ENCODE measurements around the gene PAOX.
A peak's percentile ranks its signal among the peaks of the same experiment; 100 is the strongest.

Gene PAOX

DNA sequence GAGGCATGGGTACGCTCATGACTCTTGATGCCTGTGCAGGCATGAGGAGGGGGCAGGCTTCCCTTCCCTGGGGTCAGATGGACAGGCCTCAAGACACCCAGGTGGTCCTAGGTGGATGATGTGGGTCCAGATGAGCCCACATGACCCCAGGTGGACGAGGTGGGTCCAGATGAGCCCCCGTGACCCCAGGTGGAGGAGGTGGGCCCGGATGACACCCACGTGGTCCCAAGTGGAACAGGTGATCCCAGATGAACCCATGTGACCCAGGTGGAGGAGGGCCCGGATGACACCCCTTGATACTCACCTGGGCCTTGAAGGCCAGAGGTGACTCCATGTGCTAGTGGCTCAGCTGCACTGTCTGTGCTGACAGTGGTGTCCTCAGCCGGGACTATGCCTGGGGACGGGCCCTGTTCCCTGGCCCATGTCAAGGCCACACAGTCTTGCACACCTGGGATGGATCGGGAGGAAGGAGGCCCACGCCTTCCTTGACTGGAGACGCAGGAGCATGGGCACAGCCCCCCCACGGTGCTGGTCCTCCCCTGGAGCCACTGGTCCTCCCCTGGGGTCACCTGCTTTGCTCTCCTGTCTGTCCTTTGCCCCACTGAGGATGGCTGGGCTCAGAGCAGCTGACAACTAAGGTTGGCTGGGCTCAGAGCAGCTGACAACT lies 28.6 kb upstream of the PAOX start:
- DNase-seq (ENCODE audit: low spot score) = no peak

DNA sequence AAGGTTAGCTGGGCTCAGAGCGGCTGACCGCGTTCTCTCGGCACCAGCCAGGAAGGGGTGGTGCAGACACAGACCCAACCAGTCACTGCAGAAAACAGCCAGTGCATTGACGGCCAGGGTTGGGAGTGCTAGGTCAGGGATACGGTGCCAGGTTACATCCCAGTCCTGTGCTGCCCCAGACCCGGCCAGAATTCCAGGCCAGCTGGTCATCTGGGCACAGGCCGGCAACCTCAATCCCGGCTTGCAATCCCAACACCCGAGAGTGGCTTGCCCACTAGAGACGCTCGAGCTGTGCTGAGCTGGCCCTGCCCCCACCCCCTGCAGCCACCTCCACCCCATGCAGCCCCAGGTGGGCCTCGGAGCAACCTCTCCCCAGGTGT lies 28.1 kb upstream of the PAOX start:
- no peak for DNase-seq (ENCODE audit: low spot score)

DNA sequence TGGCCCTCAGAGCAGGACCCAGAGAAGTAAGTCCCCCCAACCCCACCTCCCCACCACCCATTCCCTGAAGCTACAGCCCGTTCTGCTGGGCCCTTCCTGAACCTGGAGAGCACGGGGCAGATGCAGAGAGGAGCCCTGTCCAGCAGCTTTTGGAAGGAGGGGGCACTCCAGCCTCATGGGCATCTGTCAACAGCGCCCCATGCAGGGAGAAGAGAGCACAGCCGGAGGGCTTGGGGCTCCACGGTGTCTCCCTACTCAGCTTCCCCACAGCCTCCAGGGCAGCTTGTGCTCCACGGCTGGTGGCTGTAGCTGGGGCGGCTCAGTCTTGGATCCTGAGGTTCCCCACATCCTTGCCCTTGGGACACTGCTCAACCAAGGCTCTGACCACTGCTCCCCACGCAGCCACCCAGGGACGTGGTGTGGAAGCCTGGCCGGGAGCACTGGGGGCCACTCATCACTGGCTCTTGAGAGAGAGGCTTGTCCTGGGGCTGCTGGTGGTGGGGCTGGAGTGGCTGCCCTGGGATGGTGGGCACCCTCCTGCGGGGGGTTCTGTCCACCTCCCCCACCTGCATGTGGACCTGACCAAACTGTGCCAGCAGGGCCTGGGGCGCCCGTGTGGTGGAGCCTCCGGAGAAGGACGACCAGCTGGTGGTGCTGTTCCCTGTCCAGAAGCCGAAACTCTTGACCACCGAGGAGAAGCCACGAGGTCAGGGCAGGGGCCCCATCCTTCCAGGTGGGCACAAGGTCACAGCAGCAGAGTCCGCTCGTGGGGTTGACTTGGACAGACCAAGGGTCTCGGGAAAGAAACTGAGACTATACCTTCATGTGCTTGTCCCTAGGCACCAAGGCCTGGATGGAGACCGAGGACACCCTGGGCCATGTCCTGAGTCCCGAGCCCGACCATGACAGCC lies 27.4 kb upstream of the PAOX start:
- DNase-seq (ENCODE audit: low spot score) = no peak

DNA sequence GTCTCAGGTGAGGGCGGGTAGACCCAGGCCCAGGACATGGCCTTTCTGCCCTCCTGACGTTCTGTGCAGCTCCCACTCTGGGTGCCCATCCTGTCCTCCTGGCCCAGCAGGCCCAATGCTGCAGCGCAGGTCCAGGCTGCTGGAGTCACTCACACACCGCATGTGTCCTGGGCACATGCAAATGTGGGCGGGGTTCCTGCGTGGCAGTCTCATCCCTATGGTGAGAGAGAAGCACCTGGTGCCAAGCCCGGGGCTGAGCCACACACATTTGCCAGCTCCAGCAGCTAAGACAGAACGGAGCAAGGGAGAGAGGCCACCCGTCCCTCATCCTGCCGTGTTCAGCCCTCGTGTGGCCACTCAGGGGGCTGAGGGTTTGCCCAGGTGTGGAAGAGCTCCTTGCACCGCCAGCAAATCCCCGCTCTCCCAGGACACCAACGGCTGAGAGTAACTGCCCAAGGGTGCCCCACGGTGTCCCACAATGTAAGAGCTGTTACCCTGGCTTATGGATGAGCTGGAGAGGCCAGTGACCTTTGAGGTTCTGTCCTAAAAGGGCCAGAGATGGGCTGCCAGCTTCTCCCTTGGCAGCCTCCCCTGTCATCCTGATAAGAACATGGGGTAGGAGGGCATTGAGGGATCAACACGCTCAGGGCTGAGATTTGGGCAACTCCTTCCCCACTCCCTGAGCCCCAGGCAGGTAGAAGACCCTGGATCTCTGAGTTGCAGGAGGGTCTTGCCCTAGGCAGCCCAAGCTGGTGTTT lies 25.7 kb upstream of the PAOX start:
- DNase-seq (ENCODE audit: low spot score) = no peak

DNA sequence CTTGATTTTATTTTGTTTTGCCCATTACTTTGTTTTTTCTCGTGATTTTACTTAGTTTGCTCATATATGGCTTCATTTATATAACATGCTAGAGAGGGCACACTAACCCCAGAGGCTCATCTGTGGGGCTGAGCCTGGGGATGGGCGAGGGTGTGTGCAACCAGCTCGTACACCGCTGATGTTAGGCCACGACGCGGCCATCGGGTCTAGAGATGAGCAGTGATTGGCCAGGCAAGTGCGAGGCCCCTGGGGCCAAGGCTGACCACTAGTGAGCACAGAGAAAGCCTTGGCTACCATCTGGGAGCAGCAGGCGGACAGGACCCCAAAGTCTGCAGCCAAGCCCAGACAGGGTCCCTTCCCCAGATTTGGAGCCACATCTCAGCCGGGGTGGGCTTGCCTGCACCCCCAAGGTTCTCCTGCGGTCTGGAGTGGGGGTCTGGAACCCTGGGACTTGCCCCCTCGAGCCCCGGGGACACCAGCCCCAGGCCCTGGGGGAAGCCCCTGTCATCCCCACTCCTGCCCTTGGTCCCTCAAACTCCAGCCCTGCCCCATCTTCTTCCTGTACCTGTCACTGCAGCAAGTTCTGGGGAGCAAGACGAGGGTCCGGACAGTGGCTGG lies 25.0 kb upstream of the PAOX start:
- DNase-seq (ENCODE audit: low spot score) = no peak

DNA sequence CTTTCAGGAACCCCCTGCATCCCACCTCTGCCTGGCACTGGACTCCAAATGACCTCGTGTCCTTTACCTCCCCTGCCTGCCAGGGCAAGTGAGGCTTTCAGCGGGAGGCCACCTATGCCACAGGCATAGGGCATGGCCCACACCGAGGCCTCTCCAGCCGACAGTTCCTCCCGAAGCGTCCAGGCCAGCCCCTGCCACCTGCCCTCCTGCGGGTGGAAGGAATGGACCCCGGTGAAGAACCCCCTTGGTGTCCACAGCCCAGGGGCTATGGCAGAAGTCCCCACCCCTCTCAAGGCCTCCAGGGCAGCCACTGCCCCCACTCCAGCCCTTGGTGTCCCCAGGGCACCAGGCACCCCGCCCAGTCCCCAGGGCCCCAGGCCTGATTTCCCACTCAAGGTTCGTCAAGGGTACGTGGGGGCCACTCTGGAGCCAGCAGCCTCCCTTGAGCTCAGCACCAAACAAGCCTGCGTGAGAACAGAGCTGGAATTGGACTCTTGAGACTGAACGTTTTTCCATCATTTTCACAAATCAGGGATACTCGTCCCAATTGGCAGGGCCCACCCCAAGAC lies 24.3 kb upstream of the PAOX start:
- no peak for DNase-seq (ENCODE audit: low spot score)

DNA sequence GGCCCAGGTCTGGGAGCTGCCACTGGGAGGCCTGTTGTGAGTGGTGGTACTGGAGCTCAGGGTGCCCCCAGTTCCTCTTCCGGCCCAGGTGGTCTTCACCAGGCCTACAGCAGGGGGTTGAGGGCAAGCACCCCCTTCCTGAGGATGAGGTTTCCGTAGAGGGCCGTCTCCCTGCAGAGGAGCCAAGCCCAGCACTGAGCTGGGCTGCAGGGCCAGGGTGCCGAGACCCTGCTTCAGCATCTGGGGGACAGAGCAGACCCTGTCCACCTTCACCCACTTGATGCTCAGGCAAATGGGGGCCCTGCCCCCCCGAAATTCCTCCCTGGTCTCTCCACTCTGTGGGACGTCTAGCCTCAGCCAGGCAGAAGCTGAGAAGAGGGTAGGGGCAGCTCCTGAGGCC lies 23.8 kb upstream of the PAOX start:
- no peak for DNase-seq (ENCODE audit: low spot score)

DNA sequence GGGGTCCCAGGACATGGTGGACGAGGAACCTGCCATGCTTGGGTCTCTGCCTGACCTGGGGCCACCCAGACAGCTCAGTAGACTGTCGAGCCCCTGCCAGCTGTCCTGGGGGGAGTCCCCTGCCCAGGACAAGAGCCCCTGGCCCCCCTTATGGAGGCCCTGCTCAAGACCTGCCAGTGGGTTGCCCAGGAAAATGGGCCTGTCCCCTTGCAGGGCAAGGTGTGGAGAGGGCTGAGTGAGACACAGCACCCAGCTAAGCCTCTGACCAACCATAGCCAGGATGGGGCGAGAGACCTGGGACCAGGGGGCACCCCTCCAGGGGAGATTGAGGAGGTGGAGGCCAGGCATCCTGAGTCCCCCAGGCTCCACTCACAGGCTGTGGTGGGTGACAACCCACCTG lies 23.1 kb upstream of the PAOX start:
- DNase-seq (ENCODE audit: low spot score) = no peak

DNA sequence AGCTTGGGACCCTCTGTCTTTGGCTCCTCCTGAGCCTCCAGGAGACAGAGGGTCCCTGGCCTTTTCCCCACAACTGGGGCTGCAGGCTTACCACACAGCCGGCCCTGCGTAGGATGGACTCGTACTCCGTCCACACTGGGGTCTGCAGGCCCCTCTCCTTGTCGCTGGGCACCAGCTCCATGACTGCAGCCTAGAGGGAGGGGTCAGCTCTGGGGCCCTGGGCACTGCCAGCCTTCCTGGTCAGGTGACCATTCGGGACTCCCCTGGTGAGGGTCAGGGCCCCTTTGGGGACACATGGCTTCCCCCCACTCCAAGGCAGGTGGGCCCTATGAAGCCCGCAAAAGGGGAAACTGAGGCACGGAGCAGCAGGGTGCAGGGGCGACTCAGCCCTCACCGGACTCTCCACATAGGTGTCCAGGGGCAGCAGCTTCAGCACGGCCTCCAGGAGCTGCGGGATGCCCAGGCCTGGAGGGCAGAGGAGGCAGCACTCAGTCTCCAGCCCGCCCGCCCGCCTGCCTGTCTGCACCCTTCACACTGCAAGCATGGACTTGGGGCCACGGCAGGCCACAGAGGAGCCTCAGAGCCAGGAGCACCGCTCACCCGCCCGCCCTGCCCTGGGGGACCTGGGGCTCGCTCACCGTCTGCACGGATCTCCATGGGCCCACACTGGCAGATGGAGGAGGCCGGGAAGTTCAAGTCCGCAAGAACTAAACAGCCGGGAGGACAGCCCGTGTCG lies 22.3 kb upstream of the PAOX start:
- DNase-seq (ENCODE audit: low spot score) = no peak

DNA sequence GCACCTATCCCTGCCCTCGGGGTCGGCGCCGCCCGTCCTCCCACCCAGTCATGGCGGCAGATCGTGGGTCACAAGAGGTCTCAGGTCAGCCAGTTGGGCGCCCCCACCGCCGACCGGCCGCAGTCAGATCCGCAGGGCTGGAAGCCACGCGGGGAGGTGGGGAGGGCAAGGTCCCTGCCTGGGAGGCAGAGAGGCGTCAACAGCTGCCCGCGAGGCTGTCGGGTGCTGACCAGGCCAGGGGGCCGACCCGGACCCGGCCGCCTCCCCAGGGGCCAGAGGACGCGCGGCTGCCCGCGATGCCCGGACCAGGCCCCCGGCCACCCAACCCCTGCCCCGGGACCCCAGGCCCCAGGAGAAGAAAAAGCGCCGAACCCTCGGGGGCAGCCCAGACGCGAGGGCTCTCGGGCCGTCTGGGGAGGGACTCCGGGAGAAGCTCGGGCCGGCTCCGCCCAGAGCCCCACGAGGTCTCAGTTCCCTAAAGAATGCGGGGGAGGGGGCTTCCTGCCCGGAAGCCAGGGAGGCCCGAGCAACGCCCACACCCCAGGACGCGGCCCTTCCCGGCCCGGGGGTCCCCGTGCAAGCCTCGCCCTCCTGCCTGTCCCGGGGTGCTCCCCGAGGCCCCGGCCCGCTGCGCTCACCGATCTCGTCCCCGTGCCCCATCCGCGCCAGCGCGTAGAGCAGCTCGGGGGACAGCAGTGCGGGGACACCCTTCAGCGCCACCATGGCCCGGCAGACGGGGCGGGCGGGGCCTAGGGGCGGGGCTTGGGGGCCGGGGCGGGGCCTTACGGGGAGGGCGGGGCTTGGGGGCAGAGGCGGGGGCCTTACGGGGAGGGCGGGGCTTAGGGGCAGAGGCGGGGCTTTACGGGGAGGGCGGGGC lies 21.5 kb upstream of the PAOX start, which contains the start of gene FUOM:
FUOM (minus strand) TSS at position 735 of the 877 bp plus-strand sequence; CDS start at position 723, 12 bp downstream.
- DNase-seq (ENCODE audit: low spot score) = peak; percentile 65

DNA sequence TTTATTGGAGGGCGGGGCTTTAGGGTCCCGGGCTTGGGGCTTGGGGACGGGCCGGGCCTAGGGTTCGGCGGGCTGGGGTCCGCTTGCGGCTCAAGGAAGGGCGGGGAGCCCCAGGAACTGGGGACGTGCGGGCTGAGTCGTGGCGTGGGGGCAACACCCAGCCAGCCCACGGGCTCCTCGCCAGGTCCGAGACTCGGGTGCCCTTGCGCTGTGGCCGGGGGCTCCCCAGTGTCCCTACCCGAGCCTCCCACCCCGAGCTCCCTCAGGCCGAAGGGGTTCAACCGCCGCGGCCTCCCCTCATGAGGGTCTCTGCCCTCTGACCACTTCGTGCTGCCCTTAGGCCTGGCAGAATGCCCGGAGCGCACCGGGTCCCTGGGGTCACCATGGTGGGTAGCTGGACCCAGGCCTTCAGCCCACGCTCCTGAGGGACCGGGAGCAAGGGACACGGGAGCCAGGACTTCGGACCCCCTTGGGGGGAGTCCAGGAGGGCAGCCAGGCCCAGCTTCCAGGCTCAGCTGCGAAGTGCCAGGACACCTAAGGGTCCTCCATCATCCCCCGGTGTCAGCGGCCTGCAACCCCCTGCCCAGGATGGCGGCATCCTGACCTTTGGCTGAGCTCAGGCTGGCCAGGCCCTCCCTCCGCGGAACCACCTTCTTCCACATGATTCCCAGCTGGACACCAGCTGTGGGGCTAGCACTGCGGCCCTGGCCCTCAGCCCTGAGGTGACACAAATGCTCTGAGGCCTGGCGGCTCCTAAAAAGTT lies 20.7 kb upstream of the PAOX start:
- no peak for DNase-seq (ENCODE audit: low spot score)

DNA sequence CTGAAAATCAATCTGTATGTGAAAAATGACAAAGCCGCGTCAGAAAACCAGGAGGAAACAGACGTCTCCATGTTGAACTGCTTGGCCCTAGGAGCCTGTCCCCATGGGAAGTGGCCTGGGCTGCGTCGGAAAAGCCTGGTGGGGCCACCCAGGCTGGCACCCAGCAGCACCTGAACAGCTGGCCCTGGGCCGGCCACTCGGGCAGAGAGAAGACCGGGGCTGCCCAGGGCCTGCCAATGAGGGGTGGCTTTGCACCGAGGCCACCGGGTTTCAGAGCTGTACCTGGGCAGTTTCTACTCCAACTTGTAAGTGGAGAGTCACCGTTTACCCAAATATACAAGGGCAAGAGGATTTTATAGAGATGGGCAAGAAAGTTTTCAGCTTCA lies 20.1 kb upstream of the PAOX start:
- no peak for DNase-seq (ENCODE audit: low spot score)

DNA sequence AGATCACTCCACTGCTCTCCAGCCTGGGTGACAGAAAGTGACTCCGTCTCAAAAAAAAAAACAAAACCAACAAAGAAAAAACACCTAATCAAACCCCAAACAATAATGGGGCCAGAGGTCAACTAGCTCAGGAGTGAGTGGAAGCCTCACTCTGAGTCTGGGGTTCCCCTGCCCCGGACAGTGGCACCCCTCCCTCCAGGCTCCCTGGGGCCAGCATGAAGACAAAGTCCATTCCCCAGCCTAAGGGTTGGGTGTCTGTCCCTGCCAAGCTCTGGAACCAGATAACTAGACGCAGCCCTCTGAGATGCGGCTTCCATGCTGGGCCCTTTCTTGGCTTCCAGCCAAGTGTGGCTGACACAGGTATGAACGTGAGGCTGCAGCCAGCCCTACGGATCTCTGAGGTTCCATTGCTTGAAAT lies 19.5 kb upstream of the PAOX start:
- peak; percentile 35 for DNase-seq (ENCODE audit: low spot score)

DNA sequence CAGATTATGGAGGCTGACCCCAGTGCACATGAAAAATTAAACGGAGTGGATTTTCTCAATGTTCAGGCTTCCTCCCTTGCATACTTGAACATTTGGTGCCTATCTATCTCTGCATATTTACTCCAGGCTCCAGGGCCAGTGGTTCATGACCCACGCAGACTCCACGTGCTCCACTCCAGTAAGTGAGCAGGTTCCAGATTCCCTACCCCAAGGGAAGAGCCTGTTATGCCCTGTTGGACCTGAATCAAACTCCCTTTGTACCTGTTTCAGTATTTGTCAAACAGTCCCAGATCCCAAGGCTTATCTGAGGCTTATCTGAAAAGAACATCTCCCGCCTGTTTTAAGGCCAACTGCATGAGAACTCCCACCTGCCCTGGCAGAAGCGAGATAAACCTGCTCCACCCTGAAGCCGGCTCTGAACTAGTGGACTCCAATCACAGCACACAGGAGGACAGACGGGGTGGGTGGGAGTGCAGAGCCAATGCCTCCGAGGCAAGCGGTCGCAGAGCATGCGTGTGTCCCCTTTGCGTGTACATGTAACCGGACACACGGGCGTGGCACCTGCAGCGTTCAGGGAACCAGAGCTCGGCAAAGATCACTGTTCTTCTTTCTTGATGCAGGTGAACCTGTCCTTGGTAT lies 19.0 kb upstream of the PAOX start:
- no peak for DNase-seq (ENCODE audit: low spot score)

DNA sequence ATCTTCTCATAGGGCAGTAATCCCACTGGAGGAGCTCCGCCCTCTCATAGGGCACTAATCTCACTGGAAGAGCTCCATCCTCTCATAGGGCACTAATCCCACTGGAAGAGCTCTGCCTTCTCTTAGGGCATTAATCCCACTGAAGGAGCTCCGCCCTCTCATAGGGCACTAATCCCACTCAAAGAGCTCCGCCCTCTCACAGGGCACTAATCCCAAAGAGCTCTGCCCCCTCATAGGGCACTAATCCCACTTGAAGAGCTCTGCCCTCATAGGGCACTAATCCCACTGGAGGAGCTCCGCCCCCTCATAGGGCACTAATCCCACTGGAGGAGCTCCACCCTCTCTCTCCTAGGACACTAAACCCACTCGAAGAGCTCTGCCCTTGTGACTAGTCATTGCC lies 17.8 kb upstream of the PAOX start:
- DNase-seq (ENCODE audit: low spot score) = no peak

DNA sequence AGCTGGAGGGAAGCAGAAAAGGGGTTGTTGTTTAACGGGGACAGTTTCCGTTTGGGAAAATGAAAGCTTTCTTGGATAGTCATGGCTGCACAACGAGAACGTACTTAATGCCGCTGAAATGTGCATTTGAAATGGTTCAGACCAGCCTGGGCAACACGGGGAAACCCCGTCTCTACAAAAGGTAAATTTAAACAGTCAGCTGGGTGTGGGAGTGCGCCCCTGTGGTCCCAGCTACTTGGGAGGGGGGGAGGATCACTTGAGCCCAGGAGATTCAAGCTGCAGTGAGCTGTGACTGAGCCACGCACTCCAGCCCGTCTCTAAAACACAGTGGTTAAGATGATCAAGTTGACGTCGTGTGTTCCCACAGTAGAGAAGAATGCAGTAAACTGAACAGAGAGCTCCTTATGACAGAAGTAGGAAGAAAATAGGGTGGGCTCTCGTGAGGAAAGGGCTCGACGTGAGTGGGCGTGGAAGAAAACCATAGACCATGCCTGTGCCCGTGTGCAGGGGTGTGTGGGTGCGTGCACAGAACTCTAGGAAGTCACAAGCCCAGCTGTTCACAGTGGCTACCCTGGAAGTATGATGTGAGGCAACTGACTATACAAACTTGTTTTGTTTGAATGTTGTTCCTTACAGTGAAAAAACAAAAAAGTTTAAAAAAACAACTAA lies 17.2 kb upstream of the PAOX start:
- DNase-seq (ENCODE audit: low spot score) = no peak

DNA sequence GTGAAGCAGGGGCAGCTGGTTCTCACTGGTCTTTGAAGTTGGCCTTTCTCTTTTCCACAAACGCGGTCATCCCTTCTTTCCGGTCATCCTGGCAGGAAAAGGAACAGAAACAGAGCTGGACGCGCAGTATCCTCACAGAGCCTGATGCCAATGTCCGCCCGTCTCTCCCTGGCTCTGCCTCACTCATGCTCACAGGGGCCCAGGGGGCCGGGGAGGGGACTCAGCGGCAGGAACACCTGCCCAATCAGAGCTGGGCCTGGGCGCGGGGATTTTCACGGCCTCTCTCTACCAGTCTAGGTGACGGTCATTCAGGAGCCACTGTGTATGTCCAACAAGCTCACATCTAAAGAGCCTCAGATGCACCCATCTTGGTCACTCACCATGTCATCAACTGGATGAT lies 16.2 kb upstream of the PAOX start:
- no peak for DNase-seq (ENCODE audit: low spot score)

DNA sequence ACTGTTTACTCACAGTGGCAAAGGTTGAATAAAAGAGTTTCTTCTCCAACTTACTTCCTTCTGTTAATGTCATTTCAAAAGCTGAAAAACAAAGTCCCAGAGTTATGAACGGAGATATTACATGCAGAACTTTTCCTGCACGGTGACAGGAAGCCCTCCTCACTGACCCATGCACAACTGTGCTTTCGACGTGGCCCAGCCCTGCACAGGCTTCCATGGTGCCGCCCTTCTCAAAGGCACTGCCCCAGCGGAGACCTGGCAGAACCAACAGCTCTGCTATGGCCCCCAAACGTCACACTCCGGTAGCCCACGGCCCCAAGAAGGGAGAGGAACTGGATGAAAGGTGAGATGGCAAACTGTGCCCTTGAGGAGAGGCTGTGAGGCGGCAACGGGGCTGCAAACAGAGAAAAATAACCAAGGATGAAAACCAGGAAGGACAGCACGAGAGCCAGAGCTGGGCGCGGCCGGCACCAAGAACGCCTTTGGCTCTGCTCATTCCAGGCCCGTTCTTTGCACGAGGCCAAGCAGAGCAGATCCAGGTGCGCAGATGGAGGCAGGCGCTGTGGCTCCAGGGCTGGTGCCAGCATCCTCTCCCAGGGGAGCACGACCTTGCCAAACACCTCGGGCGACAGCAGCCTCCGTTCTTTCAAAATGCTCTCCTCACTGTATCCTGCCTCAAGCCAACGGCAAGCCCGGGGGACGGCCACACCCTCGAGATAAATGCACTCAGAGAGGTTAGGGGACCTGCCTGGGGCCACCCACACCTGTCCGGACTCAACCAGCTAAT lies 14.2 kb upstream of the PAOX start:
- DNase-seq (ENCODE audit: low spot score) = no peak

Measured in CD4-positive, alpha-beta T cell treated with Interleukin-2 at 100 ng/mL for 4 hours (primary cell).